K562 (cell line): ENCODE results near the gene SPEG. TPM values are rescaled to one million over a fixed set of nuclear protein-coding genes. Genes with fewer than 3 reads are reported as not detected.

ENCODE experiments used
- ATAC-seq: fragments of 200-7000 bp; cut with Tn5 transposase; 3 replicates; pipeline ENCODE4 v1.9.1; 2020; ENCODE audit warnings: moderate library complexity
- BruUV-seq: library from RNA; stranded (reverse); fragments of 400-500 nt; replicated peaks from 2 replicates; lab custom pipeline; 2021; lab: Mats Ljungman, UMichigan
- CTCF ChIA-PET: fragments of 300-600 bp; formaldehyde crosslinking; extraction: SDS; loops from one replicate; lab custom pipeline; 2021; ENCODE audit warnings: low intra/inter-chr PET ratio; lab: Yijun Ruan, JAX
- POLR2A ChIA-PET: fragments of 300-600, 350-650 bp; sonication (Branson Sonifier 250); formaldehyde crosslinking; extraction: SDS; loops from one replicate; lab custom pipeline; 2021; ENCODE audit warnings: antibody characterized with exemption, inconsistent platforms; lab: Yijun Ruan, JAX
- DNase-seq, 4 experiments: peaks; one replicate each; pipeline versions ENCODE4 v3.0.0 to v3.0.0-alpha.2; 2011 to 2018; ENCODE audit warnings: low spot score in 3 of 4, mixed read lengths in 3 of 4; ENCODE audit errors: extremely low read depth in 1 of 4
- FAIRE-seq: peaks from 2 replicates; lab custom pipeline; 2011; peaks lifted over from hg19 to GRCh38; lab: Jason Lieb, UNC
- H2AFZ ChIP-seq: 2 replicates; pipeline ENCODE4 v1.6.0; 2011; ENCODE audit warnings: low read depth, low read length, control low read depth, inconsistent platforms
- H3K27ac ChIP-seq: fragments of 200-600 bp; 3 replicates; pipeline ENCODE4 v1.8.0; 2011; ENCODE audit warnings: low read depth, mild to moderate bottlenecking, control low read depth, inconsistent platforms, low read length, moderate library complexity, mixed read lengths; ENCODE audit errors: extremely low read depth
- H3K27me3 ChIP-seq, 2 experiments: fragments of 300-600 bp in 1 of 2; 2 replicates in 1 of 2; 3 replicates in 1 of 2; pipeline versions ENCODE4 v1.6.0 to v1.8.0; 2011; ENCODE audit warnings: inconsistent platforms in 2 of 2, low read length in 2 of 2, mild to moderate bottlenecking in 1 of 2, mixed read lengths in 1 of 2, moderate library complexity in 1 of 2; ENCODE audit not compliant: control insufficient read depth in 2 of 2, insufficient read depth in 2 of 2
- H3K36me3 ChIP-seq: fragments of 300-600 bp; 3 replicates; pipeline ENCODE4 v1.8.0; 2011; ENCODE audit warnings: mild to moderate bottlenecking, low read length, inconsistent platforms; ENCODE audit not compliant: control insufficient read depth, insufficient read depth
- H3K4me1 ChIP-seq, 2 experiments: fragments of 200-600 bp in 1 of 2; replicated peaks in 1 of 2; 2 replicates in 1 of 2; 3 replicates in 1 of 2; pipeline versions ENCODE4 v1.5.1 to v1.8.0; 2011; ENCODE audit warnings: inconsistent platforms in 2 of 2, low read length in 2 of 2, mild to moderate bottlenecking in 1 of 2, mixed read lengths in 1 of 2, moderate library complexity in 1 of 2; ENCODE audit not compliant: control insufficient read depth in 2 of 2, insufficient read depth in 2 of 2
- H3K4me2 ChIP-seq: 2 replicates; pipeline ENCODE4 v1.6.1; 2011; ENCODE audit warnings: low read length, control low read depth, inconsistent platforms, mixed read lengths; ENCODE audit not compliant: insufficient read depth
- H3K4me3 ChIP-seq: fragments of 200-600 bp; sonication (generic), shearing (Covaris generic); 2 replicates; pipeline ENCODE4 v1.5.1; 2016; ENCODE audit warnings: control low read depth, inconsistent platforms
- H3K79me2 ChIP-seq: fragments of 200-600 bp; 3 replicates; pipeline ENCODE4 v1.8.0; 2011; ENCODE audit warnings: low read length, inconsistent platforms; ENCODE audit not compliant: control insufficient read depth, insufficient read depth
- H3K9ac ChIP-seq, 2 experiments: 2 replicates each; pipeline versions ENCODE4 v1.6.0 to v1.6.1; 2011; ENCODE audit warnings: low read depth in 2 of 2, low read length in 2 of 2, control low read depth in 1 of 2, inconsistent platforms in 1 of 2, mild to moderate bottlenecking in 1 of 2, mixed read lengths in 1 of 2; ENCODE audit not compliant: insufficient read depth in 1 of 2
- H3K9me1 ChIP-seq: one replicate; pipeline ENCODE4 v1.6.0; 2011; ENCODE audit warnings: inconsistent platforms, mild to moderate bottlenecking, low read length, moderate library complexity; ENCODE audit not compliant: control insufficient read depth, insufficient read depth
- H3K9me3 ChIP-seq: replicated peaks from 2 replicates; pipeline ENCODE4 v1.5.1; 2011; ENCODE audit warnings: low read depth, low read length, inconsistent platforms; ENCODE audit not compliant: control insufficient read depth, insufficient read depth
- H4K20me1 ChIP-seq: replicated peaks from 2 replicates; pipeline ENCODE4 v1.6.1; 2011; ENCODE audit warnings: low read length, inconsistent platforms, mixed read lengths; ENCODE audit not compliant: control insufficient read depth, insufficient read depth
- FOXK2 ChIP-seq, 2 experiments: fragments of 450-650 bp; IDR thresholded peaks in 1 of 2; conservative IDR thresholded peaks in 1 of 2; 2 replicates each; pipeline ENCODE4 v1.6.1; 2016; ENCODE audit warnings: low read depth in 2 of 2, mild to moderate bottlenecking in 1 of 2
- HDAC6 ChIP-seq: IDR thresholded peaks from 2 replicates; pipeline ENCODE4 v1.6.1; 2012; ENCODE audit warnings: low read depth, mild to moderate bottlenecking, control low read depth, inconsistent platforms, low read length, moderate library complexity
- KDM1A ChIP-seq, 2 experiments: fragments of 450-650 bp; IDR thresholded peaks; 2 replicates each; pipeline ENCODE4 v1.6.1; 2016; ENCODE audit warnings: mild to moderate bottlenecking in 2 of 2
- NFE2 ChIP-seq: IDR thresholded peaks from 2 replicates; pipeline ENCODE4 v1.6.1; 2014; ENCODE audit warnings: antibody characterized with exemption, low read depth
- TAF1 ChIP-seq: IDR thresholded peaks from 2 replicates; pipeline ENCODE4 v1.6.1; 2011; ENCODE audit warnings: mild to moderate bottlenecking, low read length, moderate library complexity; ENCODE audit not compliant: insufficient read depth, control insufficient read depth, severe bottlenecking; ENCODE audit errors: extremely low read depth
- TRIM24 ChIP-seq, 2 experiments: fragments of 450-650 bp; IDR thresholded peaks; 2 replicates each; pipeline ENCODE4 v1.6.1; 2016
- ZC3H11A ChIP-seq: IDR thresholded peaks from 2 replicates; pipeline ENCODE4 v1.6.1; 2012; ENCODE audit warnings: low read depth, low read length, improper control_type of control experiment
- ZC3H4 ChIP-seq: sonication (generic); formaldehyde crosslinking; IDR thresholded peaks from 2 replicates; pipeline ENCODE4 v1.9.0; 2021; ENCODE audit warnings: missing genetic modification reagents, borderline replicate concordance
- ZFPM2 ChIP-seq: fragments of 250-450 bp; sonication (Bioruptor Pico); IDR thresholded peaks from 2 replicates; pipeline ENCODE4 v1.5.1; 2022; ENCODE audit warnings: mild to moderate bottlenecking
- WGBS: fragments of 100-300 bp; shearing (Covaris generic); methylation state at CpG from one replicate; pipeline ENCODE4 v1.1.6; 2016; ENCODE audit warnings: low coverage, mixed read lengths; ENCODE audit not compliant: insufficient coverage; ENCODE audit errors: missing lambda C conversion rate; 5-methylcytosine and 5-hydroxymethylcytosine counted together
- in situ Hi-C: fragments of 300-500 bp; cut with MboI; formaldehyde crosslinking; loops from 4 replicates; pipeline ENCODE4 v1.15.0; 2018; ENCODE audit warnings: inconsistent platforms, mixed read lengths
- intact Hi-C: fragments of 100-400 bp; cut with micrococcal nuclease; formaldehyde crosslinking; loops from 2 replicates; pipeline ENCODE4 v1.14.2; 2022
- polyA plus RNA-seq, 8 experiments: library from polyadenylated mRNA; depleted of rRNA in 4 of 8; stranded (reverse) in 5 of 8; unstranded in 3 of 8; fragments of >200 nt; fragmentation: Nextera tagmentation in 2 of 8; fragmentation: Illumina TruSeq in 1 of 8; extraction: Ambion mirVana in 2 of 8; extraction: Trizol in 1 of 8; gene quantifications; 2 replicates each; pipeline versions ENCODE4 v1.2.1 to v1.2.3, GENCODE V29; 2011 to 2014; ENCODE audit warnings: inconsistent platforms in 1 of 8, missing spikeins in 1 of 8
- total RNA-seq, 7 experiments: library from RNA; depleted of rRNA in 6 of 7; stranded (reverse); fragments of >200 nt in 6 of 7; fragmentation: Illumina TruSeq in 2 of 7; extraction: Trizol in 2 of 7; gene quantifications; 2 replicates each; pipeline versions ENCODE4 v1.2.1 to v1.2.3, GENCODE V29; 2011 to 2021; ENCODE audit warnings: low replicate concordance in 1 of 7
- TF ChIP-seq, protein P1 (sequence below): fragments of 450-650 bp; formaldehyde crosslinking; IDR thresholded peaks from 2 replicates; pipeline ENCODE4 v1.4.0; 2022; ENCODE audit warnings: mild to moderate bottlenecking, moderate library complexity
- TF ChIP-seq, protein P2 (sequence below): fragments of 450-650 bp; IDR thresholded peaks from 2 replicates; pipeline ENCODE4 v1.7.0; 2016; ENCODE audit warnings: borderline replicate concordance
- TF ChIP-seq, protein P3 (sequence below): fragments of 250-450 bp; sonication (Bioruptor Pico); IDR thresholded peaks from 2 replicates; pipeline ENCODE4 v1.5.0; 2021; ENCODE audit warnings: mild to moderate bottlenecking, borderline replicate concordance
- TF ChIP-seq, protein P4 (sequence below): fragments of 450-650 bp; IDR thresholded peaks from 2 replicates; pipeline ENCODE4 v1.6.1; 2018; ENCODE audit warnings: mild to moderate bottlenecking, low read depth; ENCODE audit not compliant: partially characterized antibody
- TF ChIP-seq, protein P5 (sequence below), 2 experiments: fragments of 450-650 bp; IDR thresholded peaks; 2 replicates each; pipeline ENCODE4 v1.6.1; 2016

The SPEG gene
- total and polyA plus RNA-seq, 9 of the 15 experiments (the other 6 are each of a cell fraction or from before 2014, with no cell fraction given) = 0.49 to 8.7 (median 3.0) TPM

DNA sequence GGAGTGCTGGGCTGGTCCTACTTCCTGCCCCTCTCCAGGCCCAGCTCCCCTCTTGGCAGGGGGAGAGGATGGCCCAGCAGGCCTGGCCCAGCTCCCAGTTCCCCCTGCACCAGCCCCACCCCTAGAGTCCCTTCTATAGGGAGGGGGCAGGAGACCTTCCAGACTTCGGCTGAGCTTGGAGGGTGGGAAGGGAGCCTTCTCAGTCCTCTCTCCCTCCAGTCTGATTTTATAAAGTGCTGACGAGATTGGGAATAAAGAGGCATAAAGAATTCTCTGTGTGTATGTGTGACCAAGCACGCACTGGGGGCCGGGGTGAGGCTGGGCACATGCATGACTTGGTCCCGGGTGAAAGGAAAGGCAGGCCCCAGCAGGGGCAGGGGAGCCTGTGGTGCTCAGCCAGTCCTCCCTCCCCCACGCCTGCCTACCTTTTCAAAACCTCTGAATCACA is 103.9 kb downstream of the SPEG start:
- H3K4me2 ChIP-seq = no peak overlapping the region
- H3K79me2 ChIP-seq = peaks cover 17% of the 10 kb centered on the region
- peaks cover 0 to 60% of the 10 kb centered on the region in 2 experiments; a peak in 3 of 5 replicates for H3K4me1 ChIP-seq
- H3K9ac ChIP-seq = no peak overlapping the region; a peak in 1 of 4 replicates
- H3K27ac ChIP-seq = no peak overlapping the region
- H3K9me1 ChIP-seq = no peaks in the 10 kb centered on the region
- no peaks in the 10 kb centered on the region for H3K9me3 ChIP-seq
- FAIRE-seq (no peak), DNase-seq (no peak), ATAC-seq (no peak)
- 84% methylated on average over 5 of the region's 6 CpGs for WGBS
- ChIA-PET POLR2A (interaction anchor here (0.5 to 1.1 kb wide), 2 partner anchors 58 to 164 kb away, joined by 3 read pairs; no protein-coding TSS in a partner anchor), CTCF (interaction anchor here (0.8 kb wide), 1 partner anchor 56 kb away, joined by 3 read pairs; no protein-coding TSS in a partner anchor)
- intact Hi-C loops = no loop called here
- H3K27me3 ChIP-seq = no peaks in the 10 kb centered on the region
- H3K36me3 ChIP-seq = peaks cover 45% of the 10 kb centered on the region; the same call in 2 of the 3 replicates
- in situ Hi-C loops = no loop called here
- no TSS peak for BruUV-seq
- peaks cover 18% of the 10 kb centered on the region; the same call in 1 of the 2 replicates for H4K20me1 ChIP-seq
- H2AFZ ChIP-seq = no peak overlapping the region
- no peak overlapping the region for H3K4me3 ChIP-seq
- TF ChIP-seq NFE2 (no peak), TRIM24 (IDR thresholded peaks at IDR 0.05) (no peak), KDM1A (IDR thresholded peaks at IDR 0.05) (no peak), ZC3H4 (no peak), ZFPM2 (CRISPR knock-in tag) (no peak), ZC3H11A (no peak), TAF1 (no peak), FOXK2 (conservative IDR thresholded peaks at IDR 0.05 in 1 of 2, IDR thresholded peaks at IDR 0.05 in 1 of 2; ENCODE audit: low read depth in 2 of 2) (no peak), HDAC6 (no peak)
- TF ChIP-seq, protein P1, sequence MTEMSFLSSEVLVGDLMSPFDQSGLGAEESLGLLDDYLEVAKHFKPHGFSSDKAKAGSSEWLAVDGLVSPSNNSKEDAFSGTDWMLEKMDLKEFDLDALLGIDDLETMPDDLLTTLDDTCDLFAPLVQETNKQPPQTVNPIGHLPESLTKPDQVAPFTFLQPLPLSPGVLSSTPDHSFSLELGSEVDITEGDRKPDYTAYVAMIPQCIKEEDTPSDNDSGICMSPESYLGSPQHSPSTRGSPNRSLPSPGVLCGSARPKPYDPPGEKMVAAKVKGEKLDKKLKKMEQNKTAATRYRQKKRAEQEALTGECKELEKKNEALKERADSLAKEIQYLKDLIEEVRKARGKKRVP = no peak
- TF ChIP-seq, protein P2, sequence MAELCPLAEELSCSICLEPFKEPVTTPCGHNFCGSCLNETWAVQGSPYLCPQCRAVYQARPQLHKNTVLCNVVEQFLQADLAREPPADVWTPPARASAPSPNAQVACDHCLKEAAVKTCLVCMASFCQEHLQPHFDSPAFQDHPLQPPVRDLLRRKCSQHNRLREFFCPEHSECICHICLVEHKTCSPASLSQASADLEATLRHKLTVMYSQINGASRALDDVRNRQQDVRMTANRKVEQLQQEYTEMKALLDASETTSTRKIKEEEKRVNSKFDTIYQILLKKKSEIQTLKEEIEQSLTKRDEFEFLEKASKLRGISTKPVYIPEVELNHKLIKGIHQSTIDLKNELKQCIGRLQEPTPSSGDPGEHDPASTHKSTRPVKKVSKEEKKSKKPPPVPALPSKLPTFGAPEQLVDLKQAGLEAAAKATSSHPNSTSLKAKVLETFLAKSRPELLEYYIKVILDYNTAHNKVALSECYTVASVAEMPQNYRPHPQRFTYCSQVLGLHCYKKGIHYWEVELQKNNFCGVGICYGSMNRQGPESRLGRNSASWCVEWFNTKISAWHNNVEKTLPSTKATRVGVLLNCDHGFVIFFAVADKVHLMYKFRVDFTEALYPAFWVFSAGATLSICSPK = no peak
- TF ChIP-seq, protein P3, sequence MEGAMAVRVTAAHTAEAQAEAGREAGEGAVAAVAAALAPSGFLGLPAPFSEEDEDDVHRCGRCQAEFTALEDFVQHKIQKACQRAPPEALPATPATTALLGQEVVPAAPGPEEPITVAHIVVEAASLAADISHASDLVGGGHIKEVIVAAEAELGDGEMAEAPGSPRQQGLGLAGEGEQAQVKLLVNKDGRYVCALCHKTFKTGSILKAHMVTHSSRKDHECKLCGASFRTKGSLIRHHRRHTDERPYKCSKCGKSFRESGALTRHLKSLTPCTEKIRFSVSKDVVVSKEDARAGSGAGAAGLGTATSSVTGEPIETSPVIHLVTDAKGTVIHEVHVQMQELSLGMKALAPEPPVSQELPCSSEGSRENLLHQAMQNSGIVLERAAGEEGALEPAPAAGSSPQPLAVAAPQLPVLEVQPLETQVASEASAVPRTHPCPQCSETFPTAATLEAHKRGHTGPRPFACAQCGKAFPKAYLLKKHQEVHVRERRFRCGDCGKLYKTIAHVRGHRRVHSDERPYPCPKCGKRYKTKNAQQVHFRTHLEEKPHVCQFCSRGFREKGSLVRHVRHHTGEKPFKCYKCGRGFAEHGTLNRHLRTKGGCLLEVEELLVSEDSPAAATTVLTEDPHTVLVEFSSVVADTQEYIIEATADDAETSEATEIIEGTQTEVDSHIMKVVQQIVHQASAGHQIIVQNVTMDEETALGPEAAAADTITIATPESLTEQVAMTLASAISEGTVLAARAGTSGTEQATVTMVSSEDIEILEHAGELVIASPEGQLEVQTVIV (CRISPR knock-in tag) = no peak
- TF ChIP-seq, protein P4, sequence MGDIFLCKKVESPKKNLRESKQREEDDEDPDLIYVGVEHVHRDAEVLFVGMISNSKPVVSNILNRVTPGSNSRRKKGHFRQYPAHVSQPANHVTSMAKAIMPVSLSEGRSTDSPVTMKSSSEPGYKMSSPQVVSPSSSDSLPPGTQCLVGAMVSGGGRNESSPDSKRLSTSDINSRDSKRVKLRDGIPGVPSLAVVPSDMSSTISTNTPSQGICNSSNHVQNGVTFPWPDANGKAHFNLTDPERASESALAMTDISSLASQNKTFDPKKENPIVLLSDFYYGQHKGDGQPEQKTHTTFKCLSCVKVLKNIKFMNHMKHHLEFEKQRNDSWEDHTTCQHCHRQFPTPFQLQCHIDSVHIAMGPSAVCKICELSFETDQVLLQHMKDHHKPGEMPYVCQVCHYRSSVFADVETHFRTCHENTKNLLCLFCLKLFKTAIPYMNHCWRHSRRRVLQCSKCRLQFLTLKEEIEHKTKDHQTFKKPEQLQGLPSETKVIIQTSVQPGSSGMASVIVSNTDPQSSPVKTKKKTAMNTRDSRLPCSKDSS = no peak
- TF ChIP-seq, protein P5, sequence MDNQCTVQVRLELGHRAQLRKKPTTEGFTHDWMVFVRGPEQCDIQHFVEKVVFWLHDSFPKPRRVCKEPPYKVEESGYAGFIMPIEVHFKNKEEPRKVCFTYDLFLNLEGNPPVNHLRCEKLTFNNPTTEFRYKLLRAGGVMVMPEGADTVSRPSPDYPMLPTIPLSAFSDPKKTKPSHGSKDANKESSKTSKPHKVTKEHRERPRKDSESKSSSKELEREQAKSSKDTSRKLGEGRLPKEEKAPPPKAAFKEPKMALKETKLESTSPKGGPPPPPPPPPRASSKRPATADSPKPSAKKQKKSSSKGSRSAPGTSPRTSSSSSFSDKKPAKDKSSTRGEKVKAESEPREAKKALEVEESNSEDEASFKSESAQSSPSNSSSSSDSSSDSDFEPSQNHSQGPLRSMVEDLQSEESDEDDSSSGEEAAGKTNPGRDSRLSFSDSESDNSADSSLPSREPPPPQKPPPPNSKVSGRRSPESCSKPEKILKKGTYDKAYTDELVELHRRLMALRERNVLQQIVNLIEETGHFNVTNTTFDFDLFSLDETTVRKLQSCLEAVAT (IDR thresholded peaks at IDR 0.05) = no peak
